HEK293 (cell line): Measurements from ENCODE around the gene SLC25A26.

Source experiments
- CTCF ChIA-PET: fragments of 350-600 bp; formaldehyde crosslinking; extraction: SDS; loops from one replicate; lab custom pipeline; 2021; ENCODE audit warnings: antibody characterized with exemption; lab: Yijun Ruan, JAX
- POLR2A ChIA-PET: fragments of 300-600 bp; formaldehyde crosslinking; extraction: SDS; loops from one replicate; lab custom pipeline; 2020; ENCODE audit warnings: antibody characterized with exemption, inconsistent platforms; lab: Yijun Ruan, JAX
- H3K27ac ChIP-seq: fragments of 200-500 bp; sonication (Bioruptor generic); 2 replicates; pipeline ENCODE4 v1.5.1; 2014; ENCODE audit warnings: low read depth, low read length, control low read depth, inconsistent platforms; ENCODE audit errors: extremely low read depth
- H3K36me3 ChIP-seq, 2 experiments: fragments of 200-500 bp in 1 of 2; sonication (Bioruptor generic) in 1 of 2; 1 replicate in 1 of 2; 2 replicates in 1 of 2; pipeline ENCODE4 v1.5.1; 2014 to 2017; ENCODE audit warnings: inconsistent platforms in 2 of 2, low read length in 2 of 2; ENCODE audit not compliant: control insufficient read depth in 2 of 2, insufficient read depth in 1 of 2
- H3K4me1 ChIP-seq: fragments of 200-500 bp; sonication (Bioruptor generic); 2 replicates; pipeline ENCODE4 v1.5.1; 2014; ENCODE audit warnings: mild to moderate bottlenecking, low read length, inconsistent platforms; ENCODE audit not compliant: control insufficient read depth, insufficient read depth
- H3K4me3 ChIP-seq: 2 replicates; pipeline ENCODE4 v1.5.1; 2011; ENCODE audit warnings: low read depth, mild to moderate bottlenecking, control low read depth, low read length, moderate library complexity
- H3K9me3 ChIP-seq: fragments of 200-500 bp; sonication (Bioruptor generic); 2 replicates; pipeline ENCODE4 v1.5.1; 2014; ENCODE audit warnings: low read depth, low read length, inconsistent platforms; ENCODE audit not compliant: control insufficient read depth, insufficient read depth
- INSM2 ChIP-seq: fragments of 450-650 bp; formaldehyde crosslinking; IDR thresholded peaks from 2 replicates; pipeline ENCODE4 v1.5.1; 2016; ENCODE audit warnings: missing biosample characterization, missing genetic modification characterization
- WT1 ChIP-seq: fragments of 450-650 bp; formaldehyde crosslinking; IDR thresholded peaks from 2 replicates; pipeline ENCODE4 v1.5.1; 2016; ENCODE audit warnings: missing biosample characterization, missing genetic modification characterization
- YY1 ChIP-seq: fragments of 450-650 bp; formaldehyde crosslinking; IDR thresholded peaks from 2 replicates; pipeline ENCODE4 v1.5.1; 2018; ENCODE audit warnings: missing biosample characterization, missing genetic modification characterization
- ZNF423 ChIP-seq: fragments of 450-650 bp; formaldehyde crosslinking; IDR thresholded peaks from 2 replicates; pipeline ENCODE4 v1.5.1; 2016; ENCODE audit warnings: missing biosample characterization, missing genetic modification characterization
- ZNF548 ChIP-seq: fragments of 450-650 bp; formaldehyde crosslinking; IDR thresholded peaks from 2 replicates; pipeline ENCODE4 v1.5.1; 2016; ENCODE audit warnings: missing biosample characterization, missing genetic modification characterization
- ZNF785 ChIP-seq: fragments of 450-650 bp; formaldehyde crosslinking; IDR thresholded peaks from 2 replicates; pipeline ENCODE4 v1.5.1; 2016; ENCODE audit warnings: missing biosample characterization, missing genetic modification characterization
- TF ChIP-seq, protein P1 (sequence below): fragments of 450-650 bp; formaldehyde crosslinking; IDR thresholded peaks from 2 replicates; pipeline ENCODE4 v1.5.1; 2016; ENCODE audit warnings: missing biosample characterization, missing genetic modification characterization
- TF ChIP-seq, protein P2 (sequence below): fragments of 450-650 bp; formaldehyde crosslinking; IDR thresholded peaks from 2 replicates; pipeline ENCODE4 v1.5.1; 2016; ENCODE audit warnings: missing biosample characterization, missing genetic modification characterization
- TF ChIP-seq, protein P3 (sequence below): fragments of 450-650 bp; formaldehyde crosslinking; IDR thresholded peaks from 2 replicates; pipeline ENCODE4 v1.5.1; 2016; ENCODE audit warnings: missing biosample characterization, missing genetic modification characterization

SLC25A26 gene

DNA sequence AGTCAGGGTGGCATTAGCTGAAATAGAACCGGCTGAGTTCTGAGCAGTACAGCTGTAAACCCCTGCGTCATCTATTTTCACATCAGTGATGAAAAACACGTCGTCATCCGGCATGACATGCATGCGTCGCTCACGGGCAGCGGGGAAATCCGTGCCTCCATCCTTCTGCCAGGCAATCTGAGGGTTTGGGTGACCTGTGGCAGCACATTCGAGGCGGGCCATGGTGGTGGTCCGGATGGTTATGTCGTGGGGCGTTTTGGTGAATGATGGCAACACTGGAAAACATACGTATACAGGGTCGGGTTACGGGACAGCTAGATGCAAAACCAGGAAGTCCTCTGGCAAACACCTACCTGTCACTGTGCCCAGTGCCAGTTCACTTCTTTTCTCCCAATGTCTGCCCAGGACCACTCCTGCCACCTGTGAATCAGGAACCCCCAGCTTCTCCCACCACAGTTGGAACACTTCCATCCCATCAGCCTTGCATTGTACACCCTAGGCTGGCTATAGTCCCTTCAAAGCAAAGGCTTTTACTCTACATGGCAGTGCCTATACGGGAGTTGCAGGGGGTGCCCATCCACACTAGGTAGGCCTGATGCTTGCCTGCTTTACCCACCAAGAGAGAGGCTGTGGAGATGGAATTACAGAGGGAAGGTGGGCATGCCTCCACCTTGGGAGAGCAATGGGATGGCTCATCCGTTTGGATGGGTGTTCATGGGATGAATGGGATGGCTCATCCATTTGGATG is 163.4 kb downstream of the SLC25A26 start:
- Histone ChIP-seq H3K27ac (no peak overlapping the region), H3K36me3 (peaks cover 3 to 87% of the 10 kb centered on the region in 2 experiments; a peak in 2 of 3 replicates), H3K9me3 (no peaks in the 10 kb centered on the region), H3K4me3 (no peak overlapping the region), H3K4me1 (no peaks in the 10 kb centered on the region)
- no peak for TF ChIP-seq YY1 (tag by site-specific recombination)
- POLR2A ChIA-PET: no interaction called here
- CTCF ChIA-PET: no interaction called here

- Histone ChIP-seq H3K36me3 (peaks cover 3 to 78% of the 10 kb centered on the region in 2 experiments; a peak in 2 of 3 replicates), H3K4me1 (no peaks in the 10 kb centered on the region), H3K9me3 (no peaks in the 10 kb centered on the region), H3K4me3 (no peak overlapping the region), H3K27ac (no peak overlapping the region)
- CTCF ChIA-PET: no interaction called here
- TF ChIP-seq ZNF785 (tag by site-specific recombination) (no peak), ZNF423 (tag by site-specific recombination) (no peak), WT1 (tag by site-specific recombination) (no peak)
- TF ChIP-seq, protein P1, sequence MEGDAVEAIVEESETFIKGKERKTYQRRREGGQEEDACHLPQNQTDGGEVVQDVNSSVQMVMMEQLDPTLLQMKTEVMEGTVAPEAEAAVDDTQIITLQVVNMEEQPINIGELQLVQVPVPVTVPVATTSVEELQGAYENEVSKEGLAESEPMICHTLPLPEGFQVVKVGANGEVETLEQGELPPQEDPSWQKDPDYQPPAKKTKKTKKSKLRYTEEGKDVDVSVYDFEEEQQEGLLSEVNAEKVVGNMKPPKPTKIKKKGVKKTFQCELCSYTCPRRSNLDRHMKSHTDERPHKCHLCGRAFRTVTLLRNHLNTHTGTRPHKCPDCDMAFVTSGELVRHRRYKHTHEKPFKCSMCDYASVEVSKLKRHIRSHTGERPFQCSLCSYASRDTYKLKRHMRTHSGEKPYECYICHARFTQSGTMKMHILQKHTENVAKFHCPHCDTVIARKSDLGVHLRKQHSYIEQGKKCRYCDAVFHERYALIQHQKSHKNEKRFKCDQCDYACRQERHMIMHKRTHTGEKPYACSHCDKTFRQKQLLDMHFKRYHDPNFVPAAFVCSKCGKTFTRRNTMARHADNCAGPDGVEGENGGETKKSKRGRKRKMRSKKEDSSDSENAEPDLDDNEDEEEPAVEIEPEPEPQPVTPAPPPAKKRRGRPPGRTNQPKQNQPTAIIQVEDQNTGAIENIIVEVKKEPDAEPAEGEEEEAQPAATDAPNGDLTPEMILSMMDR (tag by site-specific recombination): no peak
- POLR2A ChIA-PET: no interaction called here
These were observed 164.3 kb downstream of the SLC25A26 start for GRCh38 chr3:66385066-66385465.

GRCh38 chr3:66386011-66386924 is 165.5 kb downstream of the SLC25A26 start:
- H3K4me1 ChIP-seq: no peaks in the 10 kb centered on the region
- POLR2A ChIA-PET: no interaction called here
- CTCF ChIA-PET: interaction anchor here (0.7 kb wide), 1 partner anchor 9 kb away, joined by 4 read pairs; no protein-coding TSS in a partner anchor
- TF ChIP-seq INSM2 (no peak), ZNF548 (tag by site-specific recombination) (no peak)
- TF ChIP-seq, protein P2, sequence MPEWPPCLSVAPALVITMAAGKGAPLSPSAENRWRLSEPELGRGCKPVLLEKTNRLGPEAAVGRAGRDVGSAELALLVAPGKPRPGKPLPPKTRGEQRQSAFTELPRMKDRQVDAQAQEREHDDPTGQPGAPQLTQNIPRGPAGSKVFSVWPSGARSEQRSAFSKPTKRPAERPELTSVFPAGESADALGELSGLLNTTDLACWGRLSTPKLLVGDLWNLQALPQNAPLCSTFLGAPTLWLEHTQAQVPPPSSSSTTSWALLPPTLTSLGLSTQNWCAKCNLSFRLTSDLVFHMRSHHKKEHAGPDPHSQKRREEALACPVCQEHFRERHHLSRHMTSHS (tag by site-specific recombination): no peak
- TF ChIP-seq, protein P3, sequence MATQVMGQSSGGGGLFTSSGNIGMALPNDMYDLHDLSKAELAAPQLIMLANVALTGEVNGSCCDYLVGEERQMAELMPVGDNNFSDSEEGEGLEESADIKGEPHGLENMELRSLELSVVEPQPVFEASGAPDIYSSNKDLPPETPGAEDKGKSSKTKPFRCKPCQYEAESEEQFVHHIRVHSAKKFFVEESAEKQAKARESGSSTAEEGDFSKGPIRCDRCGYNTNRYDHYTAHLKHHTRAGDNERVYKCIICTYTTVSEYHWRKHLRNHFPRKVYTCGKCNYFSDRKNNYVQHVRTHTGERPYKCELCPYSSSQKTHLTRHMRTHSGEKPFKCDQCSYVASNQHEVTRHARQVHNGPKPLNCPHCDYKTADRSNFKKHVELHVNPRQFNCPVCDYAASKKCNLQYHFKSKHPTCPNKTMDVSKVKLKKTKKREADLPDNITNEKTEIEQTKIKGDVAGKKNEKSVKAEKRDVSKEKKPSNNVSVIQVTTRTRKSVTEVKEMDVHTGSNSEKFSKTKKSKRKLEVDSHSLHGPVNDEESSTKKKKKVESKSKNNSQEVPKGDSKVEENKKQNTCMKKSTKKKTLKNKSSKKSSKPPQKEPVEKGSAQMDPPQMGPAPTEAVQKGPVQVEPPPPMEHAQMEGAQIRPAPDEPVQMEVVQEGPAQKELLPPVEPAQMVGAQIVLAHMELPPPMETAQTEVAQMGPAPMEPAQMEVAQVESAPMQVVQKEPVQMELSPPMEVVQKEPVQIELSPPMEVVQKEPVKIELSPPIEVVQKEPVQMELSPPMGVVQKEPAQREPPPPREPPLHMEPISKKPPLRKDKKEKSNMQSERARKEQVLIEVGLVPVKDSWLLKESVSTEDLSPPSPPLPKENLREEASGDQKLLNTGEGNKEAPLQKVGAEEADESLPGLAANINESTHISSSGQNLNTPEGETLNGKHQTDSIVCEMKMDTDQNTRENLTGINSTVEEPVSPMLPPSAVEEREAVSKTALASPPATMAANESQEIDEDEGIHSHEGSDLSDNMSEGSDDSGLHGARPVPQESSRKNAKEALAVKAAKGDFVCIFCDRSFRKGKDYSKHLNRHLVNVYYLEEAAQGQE: no peak
- no peaks in the 10 kb centered on the region for H3K9me3 ChIP-seq
- no peak overlapping the region for H3K4me3 ChIP-seq
- peaks cover 3 to 70% of the 10 kb centered on the region in 2 experiments; a peak in 2 of 3 replicates for H3K36me3 ChIP-seq
- H3K27ac ChIP-seq: no peak overlapping the region
